K562 (cell line): Measurements from ENCODE around the gene CENPU. TPM values are rescaled to one million over a fixed set of nuclear protein-coding genes. Genes with fewer than 3 reads are reported as not detected.

Source experiments
- ATAC-seq: fragments of 200-7000 bp; cut with Tn5 transposase; 3 replicates; pipeline ENCODE4 v1.9.1; 2020; ENCODE audit warnings: moderate library complexity
- BruUV-seq: library from RNA; stranded (reverse); fragments of 400-500 nt; replicated peaks from 2 replicates; lab custom pipeline; 2021; lab: Mats Ljungman, UMichigan
- CTCF ChIA-PET: fragments of 300-600 bp; formaldehyde crosslinking; extraction: SDS; loops from one replicate; lab custom pipeline; 2021; ENCODE audit warnings: low intra/inter-chr PET ratio; lab: Yijun Ruan, JAX
- POLR2A ChIA-PET: fragments of 300-600, 350-650 bp; sonication (Branson Sonifier 250); formaldehyde crosslinking; extraction: SDS; loops from one replicate; lab custom pipeline; 2021; ENCODE audit warnings: antibody characterized with exemption, inconsistent platforms; lab: Yijun Ruan, JAX
- DNase-seq, 4 experiments: peaks; one replicate each; pipeline versions ENCODE4 v3.0.0 to v3.0.0-alpha.2; 2011 to 2018; ENCODE audit warnings: low spot score in 3 of 4, mixed read lengths in 3 of 4; ENCODE audit errors: extremely low read depth in 1 of 4
- FAIRE-seq: peaks from 2 replicates; lab custom pipeline; 2011; peaks lifted over from hg19 to GRCh38; lab: Jason Lieb, UNC
- H2AFZ ChIP-seq: 2 replicates; pipeline ENCODE4 v1.6.0; 2011; ENCODE audit warnings: low read depth, low read length, control low read depth, inconsistent platforms
- H3K27ac ChIP-seq: fragments of 200-600 bp; 3 replicates; pipeline ENCODE4 v1.8.0; 2011; ENCODE audit warnings: low read depth, mild to moderate bottlenecking, control low read depth, inconsistent platforms, low read length, moderate library complexity, mixed read lengths; ENCODE audit errors: extremely low read depth
- H3K27me3 ChIP-seq, 2 experiments: fragments of 300-600 bp in 1 of 2; 2 replicates in 1 of 2; 3 replicates in 1 of 2; pipeline versions ENCODE4 v1.6.0 to v1.8.0; 2011; ENCODE audit warnings: inconsistent platforms in 2 of 2, low read length in 2 of 2, mild to moderate bottlenecking in 1 of 2, mixed read lengths in 1 of 2, moderate library complexity in 1 of 2; ENCODE audit not compliant: control insufficient read depth in 2 of 2, insufficient read depth in 2 of 2
- H3K36me3 ChIP-seq: fragments of 300-600 bp; 3 replicates; pipeline ENCODE4 v1.8.0; 2011; ENCODE audit warnings: mild to moderate bottlenecking, low read length, inconsistent platforms; ENCODE audit not compliant: control insufficient read depth, insufficient read depth
- H3K4me1 ChIP-seq, 2 experiments: fragments of 200-600 bp in 1 of 2; replicated peaks in 1 of 2; 2 replicates in 1 of 2; 3 replicates in 1 of 2; pipeline versions ENCODE4 v1.5.1 to v1.8.0; 2011; ENCODE audit warnings: inconsistent platforms in 2 of 2, low read length in 2 of 2, mild to moderate bottlenecking in 1 of 2, mixed read lengths in 1 of 2, moderate library complexity in 1 of 2; ENCODE audit not compliant: control insufficient read depth in 2 of 2, insufficient read depth in 2 of 2
- H3K4me2 ChIP-seq: 2 replicates; pipeline ENCODE4 v1.6.1; 2011; ENCODE audit warnings: low read length, control low read depth, inconsistent platforms, mixed read lengths; ENCODE audit not compliant: insufficient read depth
- H3K4me3 ChIP-seq: fragments of 200-600 bp; sonication (generic), shearing (Covaris generic); 2 replicates; pipeline ENCODE4 v1.5.1; 2016; ENCODE audit warnings: control low read depth, inconsistent platforms
- H3K79me2 ChIP-seq: fragments of 200-600 bp; 3 replicates; pipeline ENCODE4 v1.8.0; 2011; ENCODE audit warnings: low read length, inconsistent platforms; ENCODE audit not compliant: control insufficient read depth, insufficient read depth
- H3K9ac ChIP-seq, 2 experiments: 2 replicates each; pipeline versions ENCODE4 v1.6.0 to v1.6.1; 2011; ENCODE audit warnings: low read depth in 2 of 2, low read length in 2 of 2, control low read depth in 1 of 2, inconsistent platforms in 1 of 2, mild to moderate bottlenecking in 1 of 2, mixed read lengths in 1 of 2; ENCODE audit not compliant: insufficient read depth in 1 of 2
- H3K9me1 ChIP-seq: one replicate; pipeline ENCODE4 v1.6.0; 2011; ENCODE audit warnings: inconsistent platforms, mild to moderate bottlenecking, low read length, moderate library complexity; ENCODE audit not compliant: control insufficient read depth, insufficient read depth
- H3K9me3 ChIP-seq: replicated peaks from 2 replicates; pipeline ENCODE4 v1.5.1; 2011; ENCODE audit warnings: low read depth, low read length, inconsistent platforms; ENCODE audit not compliant: control insufficient read depth, insufficient read depth
- H4K20me1 ChIP-seq: replicated peaks from 2 replicates; pipeline ENCODE4 v1.6.1; 2011; ENCODE audit warnings: low read length, inconsistent platforms, mixed read lengths; ENCODE audit not compliant: control insufficient read depth, insufficient read depth
- FIP1L1 ChIP-seq: fragments of 200-400 bp; formaldehyde crosslinking; IDR thresholded peaks from 2 replicates; pipeline ENCODE4 v1.6.1; 2018; ENCODE audit warnings: mild to moderate bottlenecking, low read depth, low read length; ENCODE audit not compliant: poor library complexity, severe bottlenecking
- KLF16 ChIP-seq: IDR thresholded peaks from 2 replicates; pipeline ENCODE4 v1.6.1; 2016; ENCODE audit warnings: antibody characterized with exemption
- SPI1 ChIP-seq: IDR thresholded peaks from 2 replicates; pipeline ENCODE4 v1.6.1; 2011; ENCODE audit warnings: low read depth, low read length, control low read depth, borderline replicate concordance
- TBL1XR1 ChIP-seq, 2 experiments: IDR thresholded peaks; 2 replicates each; pipeline ENCODE4 v1.6.1; 2012; ENCODE audit warnings: improper control_type of control experiment in 2 of 2, low read length in 2 of 2, mild to moderate bottlenecking in 1 of 2
- WGBS: fragments of 100-300 bp; shearing (Covaris generic); methylation state at CpG from one replicate; pipeline ENCODE4 v1.1.6; 2016; ENCODE audit warnings: low coverage, mixed read lengths; ENCODE audit not compliant: insufficient coverage; ENCODE audit errors: missing lambda C conversion rate; 5-methylcytosine and 5-hydroxymethylcytosine counted together
- in situ Hi-C: fragments of 300-500 bp; cut with MboI; formaldehyde crosslinking; loops from 4 replicates; pipeline ENCODE4 v1.15.0; 2018; ENCODE audit warnings: inconsistent platforms, mixed read lengths
- intact Hi-C: fragments of 100-400 bp; cut with micrococcal nuclease; formaldehyde crosslinking; loops from 2 replicates; pipeline ENCODE4 v1.14.2; 2022
- polyA plus RNA-seq, 8 experiments: library from polyadenylated mRNA; depleted of rRNA in 4 of 8; stranded (reverse) in 5 of 8; unstranded in 3 of 8; fragments of >200 nt; fragmentation: Nextera tagmentation in 2 of 8; fragmentation: Illumina TruSeq in 1 of 8; extraction: Ambion mirVana in 2 of 8; extraction: Trizol in 1 of 8; gene quantifications; 2 replicates each; pipeline versions ENCODE4 v1.2.1 to v1.2.3, GENCODE V29; 2011 to 2014; ENCODE audit warnings: inconsistent platforms in 1 of 8, missing spikeins in 1 of 8
- total RNA-seq, 7 experiments: library from RNA; depleted of rRNA in 6 of 7; stranded (reverse); fragments of >200 nt in 6 of 7; fragmentation: Illumina TruSeq in 2 of 7; extraction: Trizol in 2 of 7; gene quantifications; 2 replicates each; pipeline versions ENCODE4 v1.2.1 to v1.2.3, GENCODE V29; 2011 to 2021; ENCODE audit warnings: low replicate concordance in 1 of 7

Gene CENPU
- total and polyA plus RNA-seq, 9 of the 15 experiments (the other 6 are each of a cell fraction or from before 2014, with no cell fraction given) = 39.4 to 98.7 (median 84.3) TPM

GRCh38 chr4:184752496-184753275 lies 18.8 kb upstream of the CENPU start (continued):
- TF ChIP-seq TBL1XR1 (IDR thresholded peaks at IDR 0.05; ENCODE audit: low read length in 2 of 2) (no peak), KLF16 (no peak)
- TF ChIP-seq, all 486 proteins: peak for 0

DNA sequence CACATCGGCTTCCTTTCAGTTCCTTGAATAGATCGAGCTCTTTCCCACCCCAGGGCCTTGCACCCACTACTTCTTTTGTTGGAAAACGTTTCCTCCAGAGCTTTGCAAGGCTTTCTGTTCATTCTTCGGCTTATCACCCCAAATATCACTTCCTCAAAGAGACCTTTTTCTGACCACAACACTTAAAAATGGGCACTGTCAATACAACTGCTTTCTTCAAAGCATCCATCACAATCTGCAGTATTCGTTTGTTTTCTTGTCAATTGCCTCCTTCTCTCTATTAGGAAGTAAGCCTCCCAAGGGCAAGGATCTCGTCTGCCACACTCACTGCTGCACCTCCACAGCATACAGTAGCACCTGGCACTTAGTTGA lies 17.7 kb upstream of the CENPU start:
- BruUV-seq = no TSS peak
- Histone ChIP-seq H3K36me3 (no peaks in the 10 kb centered on the region), H3K4me3 (no peak overlapping the region), H4K20me1 (no peaks in the 10 kb centered on the region), H3K27me3 (no peaks in the 10 kb centered on the region), H3K27ac (no peak overlapping the region), H3K9me1 (no peaks in the 10 kb centered on the region), H2AFZ (no peak overlapping the region), H3K4me1 (peaks cover 13 to 16% of the 10 kb centered on the region in 2 experiments), H3K79me2 (no peaks in the 10 kb centered on the region), H3K9me3 (no peaks in the 10 kb centered on the region), H3K4me2 (no peak overlapping the region), H3K9ac (no peak overlapping the region)
- DNase-seq (no peak), ATAC-seq (no peak), FAIRE-seq (no peak)
- POLR2A ChIA-PET = interaction anchor here (0.7 to 1.0 kb wide), 2 partner anchors 10 to 18 kb away, joined by 3 to 4 read pairs; partner anchors contain the start of gene CENPU
- in situ Hi-C loops = no loop called here
- intact Hi-C loops = no loop called here
- WGBS = 26% methylated on average over 6 of the region's 6 CpGs
- CTCF ChIA-PET = no interaction called here
- TF ChIP-seq FIP1L1 (no peak), SPI1 (peak; percentile 22; the same call in 1 of the 2 replicates)
